HL-60/S4 treated with phorbol 12-myristate 13-acetate at 8.2 ng/mL for 4 days and 3 days (cell line): ENCODE data around the gene PPP1R8.
"Not testable (repeated sequence)": the region's sequence is repeated elsewhere in the genome, so short reads cannot be mapped to it uniquely, and the experiment has no call there.

ENCODE experiments used
- in situ Hi-C: fragments of 300-500 bp; cut with MboI; formaldehyde crosslinking; loops from 2 replicates; pipeline ENCODE4 v1.15.0; 2022; ENCODE audit warnings: low sequenced_read_pairs

Gene PPP1R8

GRCh38 chr1:27831568-27832410 is 1.2 kb downstream of the PPP1R8 start:
- in situ Hi-C loops, result loop anchor here (25.0 kb wide), 1 partner anchor 381 kb away; no protein-coding TSS in a partner anchor

- in situ Hi-C loops, result loop anchor here (25.0 kb wide), 1 partner anchor 380 kb away; no protein-coding TSS in a partner anchor
Observed at GRCh38 chr1:27832762-27833161, 2.2 kb downstream of the PPP1R8 start.

GRCh38 chr1:27833470-27833869 is 2.9 kb downstream of the PPP1R8 start:
- in situ Hi-C loops, result loop anchor here (25.0 kb wide), 1 partner anchor 379 kb away; no protein-coding TSS in a partner anchor

- in situ Hi-C loops, result loop anchor here (25.0 kb wide), 1 partner anchor 377 kb away; no protein-coding TSS in a partner anchor
Observed at GRCh38 chr1:27835046-27835445, 4.5 kb downstream of the PPP1R8 start.

- in situ Hi-C loops, result loop anchor here (25.0 kb wide), 1 partner anchor 377 kb away; no protein-coding TSS in a partner anchor
Observed at GRCh38 chr1:27835501-27835900, 4.9 kb downstream of the PPP1R8 start.

GRCh38 chr1:27849951-27850350 is 19.4 kb downstream of the PPP1R8 start:
- in situ Hi-C loops, result loop anchor here (25.0 kb wide), 1 partner anchor 362 kb away; no protein-coding TSS in a partner anchor

DNA sequence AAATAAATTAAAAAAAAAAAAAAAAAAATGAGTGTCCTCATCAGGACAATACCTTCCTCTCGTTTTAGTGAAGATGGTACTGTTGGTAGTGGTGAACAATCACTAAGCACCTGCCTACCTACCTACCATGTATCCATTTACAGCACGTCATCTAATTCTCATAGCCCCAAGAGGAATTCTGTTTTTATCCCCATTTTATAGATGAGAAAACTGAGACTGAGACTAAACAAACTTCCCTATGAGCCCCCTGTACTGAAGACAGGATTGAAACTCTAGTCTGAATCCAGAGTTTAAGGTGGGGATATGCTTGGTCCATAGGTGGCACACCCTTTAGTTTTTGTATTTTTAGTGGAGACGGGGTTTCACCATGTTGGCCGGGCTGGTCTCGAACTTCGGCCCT is 24.5 kb downstream of the PPP1R8 start:
- in situ Hi-C loops, result no loop called here

DNA sequence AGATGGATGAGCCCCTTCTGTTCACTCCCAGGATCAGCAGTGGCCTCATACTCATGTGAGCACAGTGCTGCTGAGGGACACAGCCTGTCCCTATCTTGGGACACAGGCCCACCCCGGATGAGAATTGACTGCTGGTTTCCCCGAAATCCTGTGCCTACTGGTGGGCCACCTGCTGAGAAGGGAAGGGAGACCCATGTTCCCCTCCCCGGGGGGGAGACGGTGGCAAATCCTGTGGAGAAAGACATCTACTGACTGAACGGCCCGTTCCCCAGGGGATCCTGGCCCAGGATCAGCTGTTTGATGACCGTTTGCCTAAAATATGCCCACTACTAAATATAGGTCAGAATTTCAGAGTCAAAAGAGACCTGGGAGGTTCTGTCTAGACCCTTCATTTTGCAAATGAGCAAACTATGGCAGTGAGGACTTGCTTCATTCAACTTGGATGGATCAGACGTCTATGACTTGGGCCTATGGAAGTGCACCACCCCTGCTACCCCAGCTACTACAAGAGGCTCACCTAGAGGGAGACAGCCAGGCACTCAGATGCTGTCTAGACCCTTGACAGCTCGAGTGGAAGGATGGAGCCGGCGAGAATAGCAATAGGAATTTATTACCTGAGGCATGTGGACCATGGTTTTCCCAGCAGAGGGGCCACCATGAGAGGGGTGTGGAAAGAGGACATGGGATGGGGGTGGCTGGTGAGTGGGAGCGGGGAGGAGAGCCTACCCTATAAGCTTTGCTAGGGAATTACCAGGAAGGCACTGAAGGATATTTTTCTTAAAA is 26.2 kb downstream of the PPP1R8 start:
- in situ Hi-C loops, result no loop called here

- in situ Hi-C loops, result not testable (repeated sequence)
Observed at GRCh38 chr1:27857552-27857951, 27.0 kb downstream of the PPP1R8 start.

GRCh38 chr1:27858072-27858948 is 27.7 kb downstream of the PPP1R8 start:
- in situ Hi-C loops, result no loop called here

GRCh38 chr1:27858949-27859576 is 28.5 kb downstream of the PPP1R8 start:
- in situ Hi-C loops, result no loop called here

DNA sequence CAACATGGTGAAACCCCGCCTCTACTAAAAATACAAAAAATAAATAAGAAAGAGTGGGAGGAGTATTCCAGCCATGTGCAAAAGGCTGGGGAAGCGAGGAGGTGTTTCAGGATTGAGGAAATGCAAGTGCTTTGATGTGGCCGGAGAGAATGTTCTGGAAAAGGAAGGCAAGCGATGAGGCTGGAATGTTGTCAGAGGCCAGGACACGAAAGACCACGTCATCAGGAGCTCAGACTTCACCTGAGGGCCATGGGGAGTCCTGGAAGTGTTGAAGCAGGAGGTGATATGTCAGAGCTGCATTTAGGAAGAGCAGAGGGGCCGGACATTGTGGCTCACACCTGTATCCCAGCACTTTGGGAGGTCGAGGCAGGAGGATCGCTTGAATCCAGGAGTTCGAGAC is 30.9 kb downstream of the PPP1R8 start:
- in situ Hi-C loops, result no loop called here

DNA sequence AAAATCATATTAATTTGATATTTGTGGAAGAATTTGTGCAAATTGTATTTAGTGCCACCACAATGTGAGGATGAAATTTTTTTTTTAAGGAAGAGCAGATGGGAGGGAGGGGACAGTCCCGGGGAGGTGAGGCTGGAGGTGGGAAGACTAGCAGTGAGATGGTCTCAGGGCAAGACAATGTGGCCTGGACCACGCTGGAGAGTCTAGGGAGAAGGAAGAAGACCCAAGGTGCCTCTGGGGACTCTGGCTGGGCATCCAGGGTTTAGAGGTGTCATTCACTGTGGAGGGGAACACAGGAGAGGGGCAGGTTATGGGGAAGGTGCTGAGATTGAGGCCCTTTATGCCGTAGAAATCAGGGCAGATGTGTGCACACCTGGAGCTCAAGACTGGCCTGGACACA is 31.4 kb downstream of the PPP1R8 start:
- in situ Hi-C loops, result no loop called here

GRCh38 chr1:27862671-27863537 is 32.3 kb downstream of the PPP1R8 start:
- in situ Hi-C loops, result no loop called here

- in situ Hi-C loops, result no loop called here
Observed at GRCh38 chr1:27863538-27863915, 32.9 kb downstream of the PPP1R8 start.

- in situ Hi-C loops, result no loop called here
Observed at GRCh38 chr1:27864264-27864895, 33.8 kb downstream of the PPP1R8 start.

- in situ Hi-C loops, result no loop called here
Observed at GRCh38 chr1:27865821-27866220, 35.2 kb downstream of the PPP1R8 start.

DNA sequence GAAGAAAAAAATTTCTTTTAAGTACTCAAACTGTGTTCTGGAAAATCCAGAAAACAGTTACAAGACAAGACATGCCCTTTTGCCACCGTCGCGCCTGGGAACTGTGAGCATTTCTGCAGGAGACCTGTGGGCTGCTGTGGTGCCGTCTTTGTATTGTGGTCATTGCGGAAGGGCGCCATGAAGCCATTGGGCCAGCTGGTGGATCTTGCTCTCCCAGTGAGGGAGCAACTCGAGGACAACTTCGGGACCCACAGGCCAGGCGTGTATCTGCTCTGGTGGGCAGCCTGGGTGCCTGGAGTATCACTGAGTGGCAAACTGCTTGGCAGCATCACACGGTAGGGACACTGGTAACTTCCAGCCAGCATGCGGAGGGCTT is 38.0 kb downstream of the PPP1R8 start:
- in situ Hi-C loops, result no loop called here
